Epidermal melanocyte (primary cell): ENCODE results near the gene FOXP3.
A peak's percentile ranks its signal among the peaks of the same experiment; 100 is the strongest.

ENCODE experiments used
- DNase-seq: peaks from one replicate; pipeline ENCODE4 v3.0.0; 2011; ENCODE audit warnings: low spot score; ENCODE audit not compliant: insufficient read length

The FOXP3 gene

GRCh38 chrX:49273181-49273727 is 8.7 kb upstream of the FOXP3 start:
- no peak for DNase-seq

- no peak for DNase-seq
Measured at GRCh38 chrX:49272421-49272820, 7.9 kb upstream of the FOXP3 start.

GRCh38 chrX:49271341-49271740 is 6.8 kb upstream of the FOXP3 start:
- no peak for DNase-seq

DNA sequence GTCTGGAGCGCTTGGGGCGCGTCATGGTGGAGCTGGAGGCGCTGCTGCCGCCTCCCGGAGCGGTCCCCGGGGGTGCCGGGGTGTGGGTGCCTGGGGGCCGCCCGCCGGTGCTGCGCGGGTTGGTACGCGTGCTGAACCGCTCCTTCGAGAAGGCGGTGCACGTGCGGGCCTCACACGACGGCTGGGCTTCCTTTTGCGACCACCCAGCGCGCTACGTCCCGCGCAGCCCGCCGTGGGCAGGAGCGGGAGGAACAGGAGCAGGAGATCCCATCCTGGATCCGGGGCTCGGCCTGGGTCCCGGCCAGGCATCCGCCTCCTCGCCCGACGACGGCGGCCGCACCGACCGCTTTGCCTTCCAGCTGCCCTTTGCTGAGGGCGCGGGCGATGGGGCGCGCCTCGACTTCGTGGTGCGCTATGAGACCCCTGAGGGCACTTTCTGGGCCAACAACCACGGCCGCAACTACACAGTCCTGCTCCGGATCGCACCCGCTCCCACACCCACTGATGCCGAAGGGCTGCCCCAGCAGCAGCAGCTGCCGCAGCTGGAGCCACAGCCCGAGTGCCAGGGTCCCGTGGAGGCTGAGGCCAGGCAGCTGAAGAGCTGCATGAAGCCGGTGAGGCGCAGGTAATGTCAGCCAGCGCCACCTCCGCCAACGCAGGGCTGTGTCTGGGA is 5.9 kb upstream of the FOXP3 start:
- no peak for DNase-seq

GRCh38 chrX:49269767-49270248 is 5.3 kb upstream of the FOXP3 start, which contains the start of gene PPP1R3F:
TSS of gene PPP1R3F (plus strand) at chrX:49269793. CDS start at chrX:49269870, 77 bp downstream.
- no peak for DNase-seq

- peak; percentile 87 for DNase-seq
Measured at GRCh38 chrX:49269010-49269766, 4.7 kb upstream of the FOXP3 start.

- no peak for DNase-seq
Measured at GRCh38 chrX:49268702-49269009, 4.1 kb upstream of the FOXP3 start.

GRCh38 chrX:49266523-49267445 is 2.3 kb upstream of the FOXP3 start:
- DNase-seq = no peak

- DNase-seq = no peak
Measured at GRCh38 chrX:49263631-49264030, 879 bp downstream of the FOXP3 start.

GRCh38 chrX:49262603-49263002 is 1.9 kb downstream of the FOXP3 start:
- no peak for DNase-seq

DNA sequence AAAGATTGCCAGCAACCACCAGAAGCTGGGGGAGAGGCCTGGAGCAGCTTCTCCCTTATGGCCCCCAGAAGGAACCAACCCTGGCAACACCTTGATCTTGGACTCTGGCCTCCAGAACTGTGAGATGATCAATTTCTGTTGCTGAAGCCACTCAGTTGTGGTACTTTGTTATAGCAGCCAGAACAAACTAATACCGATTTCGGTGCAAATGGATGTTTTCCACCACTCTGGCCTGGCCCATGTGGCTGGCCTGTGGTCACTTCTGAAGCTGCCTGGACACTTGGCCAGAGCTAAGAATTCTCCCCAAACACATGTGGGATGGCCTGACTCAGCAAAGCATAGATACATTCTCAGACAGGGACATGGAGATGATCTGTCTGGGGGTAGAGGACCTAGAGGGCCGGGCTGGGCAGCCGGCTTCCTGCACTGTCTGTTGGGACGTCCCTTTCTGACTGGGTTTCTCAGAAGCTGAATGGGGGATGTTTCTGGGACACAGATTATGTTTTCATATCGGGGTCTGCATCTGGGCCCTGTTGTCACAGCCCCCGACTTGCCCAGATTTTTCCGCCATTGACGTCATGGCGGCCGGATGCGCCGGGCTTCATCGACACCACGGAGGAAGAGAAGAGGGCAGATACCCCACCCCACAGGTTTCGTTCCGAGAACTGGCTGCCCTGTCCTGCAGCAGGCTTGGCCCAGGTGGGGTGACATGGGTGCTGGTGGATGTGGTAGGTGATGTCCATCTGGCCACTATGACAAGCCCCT is 4.1 kb downstream of the FOXP3 start:
- DNase-seq = no peak

DNA sequence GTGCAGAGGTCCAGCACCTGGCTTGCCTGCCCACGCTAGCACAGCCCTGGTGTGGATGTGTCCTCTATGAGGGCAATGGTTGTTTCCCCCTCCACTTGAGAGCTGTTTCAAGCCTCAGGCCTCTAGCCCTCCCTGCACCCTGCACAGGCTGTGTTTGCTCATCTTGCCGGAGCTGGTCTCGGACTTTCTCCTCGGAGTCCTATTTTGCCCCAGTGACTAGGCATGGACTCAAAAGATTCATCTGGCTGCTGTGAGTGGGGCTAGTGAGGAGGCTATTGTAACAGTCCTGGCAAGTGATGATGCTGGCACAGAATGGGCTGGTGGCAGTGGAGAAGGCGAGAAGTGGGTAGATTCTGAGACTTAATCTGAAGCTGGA is 5.8 kb downstream of the FOXP3 start:
- no peak for DNase-seq

GRCh38 chrX:49257846-49258748 is 6.4 kb downstream of the FOXP3 start:
- no peak for DNase-seq

GRCh38 chrX:49257074-49257790 is 7.3 kb downstream of the FOXP3 start:
- DNase-seq = no peak

GRCh38 chrX:49256268-49256995 is 8.1 kb downstream of the FOXP3 start:
- no peak for DNase-seq

DNA sequence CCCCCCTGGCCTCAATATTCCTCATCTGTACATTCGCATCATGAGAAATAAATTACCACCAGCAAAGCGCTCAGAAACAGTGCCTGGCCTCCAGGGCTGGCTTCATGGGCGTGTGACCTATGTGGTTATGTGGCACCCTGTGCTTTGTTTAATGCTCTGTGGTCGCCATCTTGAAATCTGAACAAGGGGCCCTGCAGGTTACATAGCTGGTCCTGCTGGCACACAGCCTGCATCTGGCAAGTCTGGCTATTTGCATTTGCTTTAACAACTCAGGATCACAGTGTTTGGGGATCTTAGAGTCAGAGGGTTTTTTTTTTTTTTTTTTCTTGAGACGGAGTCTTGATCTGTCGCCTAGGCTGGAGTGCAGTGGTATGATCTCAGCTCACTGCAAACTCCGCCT is 9.9 kb downstream of the FOXP3 start:
- DNase-seq = no peak

- no peak for DNase-seq
Measured at GRCh38 chrX:49251325-49251724, 13.2 kb downstream of the FOXP3 start.

DNA sequence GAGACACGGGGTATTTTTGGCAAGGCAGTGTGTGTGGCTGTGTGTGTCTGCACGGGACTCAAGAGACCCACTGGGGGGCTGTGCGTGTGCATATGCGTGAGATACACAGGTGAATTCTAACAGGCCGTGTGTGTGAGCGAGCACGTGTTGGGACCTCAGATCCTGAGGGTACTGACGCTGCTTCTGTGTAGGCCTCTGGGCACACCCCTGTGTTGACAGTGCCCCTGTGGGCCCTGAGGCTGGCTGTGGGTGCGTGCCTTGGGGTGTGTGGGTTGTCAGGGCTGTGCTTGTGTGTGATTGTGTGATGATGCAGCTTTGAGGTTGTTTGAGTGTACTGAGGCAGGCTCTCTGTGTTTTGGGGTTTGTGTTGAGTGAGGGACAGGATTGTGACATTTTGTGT is 13.9 kb downstream of the FOXP3 start:
- no peak for DNase-seq

DNA sequence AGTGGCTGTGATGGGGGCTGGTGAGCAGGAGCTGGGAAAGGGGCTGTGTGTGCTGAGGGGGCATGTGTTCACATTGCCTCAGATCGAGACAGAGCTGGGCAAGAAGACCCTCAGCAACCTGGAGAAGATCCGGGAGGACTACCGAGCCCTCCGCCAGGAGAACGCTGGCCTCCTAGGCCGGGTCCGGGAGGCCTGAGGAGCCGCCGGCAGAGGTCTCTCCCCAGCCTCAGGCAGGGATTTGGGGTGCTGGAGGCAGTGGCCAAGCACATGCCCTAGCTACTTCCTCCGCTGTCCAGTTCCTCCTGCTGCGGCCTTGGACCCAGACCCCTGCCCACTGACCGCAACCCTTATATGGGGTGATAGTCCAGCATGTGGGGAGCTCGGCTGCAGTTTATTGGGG is 14.4 kb downstream of the FOXP3 start:
- DNase-seq = no peak
